AG04450 (cell line): ENCODE results near the gene TBX1. TPM values are rescaled to one million over a fixed set of nuclear protein-coding genes. Genes with fewer than 3 reads are reported as not detected.

Experiments
- CTCF ChIA-PET: fragments of 300-600, 350-600 bp; formaldehyde crosslinking; extraction: SDS; loops from one replicate; lab custom pipeline; 2022; ENCODE audit warnings: antibody characterized with exemption, inconsistent platforms; lab: Charles Lee
- POLR2A ChIA-PET: fragments of 350-600 bp; formaldehyde crosslinking; extraction: SDS; loops from one replicate; lab custom pipeline; 2021; ENCODE audit warnings: antibody characterized with exemption, inconsistent platforms; lab: Yijun Ruan, JAX
- DNase-seq: peaks from one replicate; pipeline ENCODE4 v3.0.0-alpha.2; 2011; ENCODE audit warnings: low read depth, low spot score
- H3K27ac ChIP-seq: one replicate; pipeline ENCODE4 v1.5.1; 2012; ENCODE audit warnings: low read depth, low read length, control low read depth
- H3K27me3 ChIP-seq: one replicate; pipeline ENCODE4 v1.6.0; 2012; ENCODE audit warnings: low read length; ENCODE audit not compliant: control insufficient read depth, insufficient read depth
- H3K4me3 ChIP-seq: 2 replicates; pipeline ENCODE4 v1.5.1; 2011; ENCODE audit warnings: mild to moderate bottlenecking, low read depth, low read length, control low read depth
- H3K9me3 ChIP-seq: 2 replicates; pipeline ENCODE4 v1.5.1; 2012; ENCODE audit warnings: low read length; ENCODE audit not compliant: control insufficient read depth, insufficient read depth
- CTCF ChIP-seq: IDR thresholded peaks from 2 replicates; pipeline ENCODE4 v1.5.1; 2011; ENCODE audit warnings: low read depth, low read length, control low read depth, inconsistent platforms
- polyA plus RNA-seq: library from polyadenylated mRNA; depleted of rRNA; stranded (reverse); fragments of >200 nt; gene quantifications from 2 replicates; pipeline ENCODE4 v1.2.3, GENCODE V29; 2011

Gene TBX1
- polyA plus RNA-seq, 1 experiment, result not detected

DNA sequence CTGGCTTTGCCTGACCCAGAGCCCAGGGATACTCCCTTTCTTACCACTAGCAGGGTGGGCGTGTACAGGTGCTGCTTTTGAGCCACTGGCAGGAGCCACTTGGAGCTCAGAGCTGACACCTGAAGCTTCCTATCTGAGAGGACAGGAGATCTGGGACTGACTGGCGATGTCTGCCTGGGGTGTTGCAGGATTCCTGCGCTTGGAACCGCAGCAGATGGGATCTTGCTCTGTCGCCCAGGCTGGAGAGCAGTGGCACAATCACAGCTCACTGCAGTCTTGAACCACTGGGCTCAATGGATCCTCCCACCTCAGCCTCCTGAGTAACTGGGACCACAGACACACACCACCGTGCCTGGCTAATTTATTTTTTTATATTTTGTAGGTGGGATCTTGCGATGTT lies 19.5 kb upstream of the TBX1 start:
- no peak overlapping the region for H3K4me3 ChIP-seq
- DNase-seq, result no peak
- TF ChIP-seq CTCF, result no peak
- ChIA-PET CTCF (no interaction called here), POLR2A (no interaction called here)
- peaks cover 5% of the 10 kb centered on the region for H3K27me3 ChIP-seq
- H3K9me3 ChIP-seq, result no peaks in the 10 kb centered on the region; the same call in 1 of the 2 replicates
- no peak overlapping the region for H3K27ac ChIP-seq

- Histone ChIP-seq H3K27ac (no peak overlapping the region), H3K9me3 (no peaks in the 10 kb centered on the region; the same call in 1 of the 2 replicates), H3K4me3 (no peak overlapping the region), H3K27me3 (peaks cover 5% of the 10 kb centered on the region)
- ChIA-PET CTCF (no interaction called here), POLR2A (interaction anchor here (0.8 kb wide), 1 partner anchor 11 kb away, joined by 3 read pairs; no protein-coding TSS in a partner anchor)
- no peak for DNase-seq
- no peak for TF ChIP-seq CTCF
Observed at GRCh38 chr22:19742160-19743066, 18.2 kb upstream of the TBX1 start.

GRCh38 chr22:19743081-19743480 lies 17.5 kb upstream of the TBX1 start:
- CTCF ChIA-PET, result interaction anchor here (0.8 kb wide), 1 partner anchor 31 kb away, joined by 3 read pairs; no protein-coding TSS in a partner anchor

DNA sequence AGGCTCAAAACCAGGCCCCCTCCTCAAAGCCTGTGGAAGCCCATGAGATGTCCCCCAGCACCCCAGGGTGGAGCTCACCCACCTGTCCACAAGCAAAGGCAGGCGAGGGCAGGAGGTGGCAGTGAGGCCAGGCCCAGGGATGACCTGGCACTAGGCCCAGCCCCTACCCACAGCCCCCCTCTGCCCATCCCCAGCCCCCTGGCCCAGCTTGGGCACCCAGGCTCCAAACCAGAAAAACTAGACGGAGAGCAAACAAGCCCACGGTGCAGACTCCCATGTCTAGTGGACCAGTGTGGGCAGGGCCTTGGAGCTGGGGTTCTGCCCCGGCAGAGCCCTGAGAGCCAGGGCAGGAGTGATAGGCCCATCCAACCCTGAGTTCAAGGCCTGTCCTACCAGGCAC lies 16.9 kb upstream of the TBX1 start:
- Histone ChIP-seq H3K9me3 (no peaks in the 10 kb centered on the region; the same call in 1 of the 2 replicates), H3K27me3 (peaks cover 8% of the 10 kb centered on the region), H3K4me3 (no peak overlapping the region), H3K27ac (no peak overlapping the region)
- no peak for DNase-seq
- ChIA-PET CTCF (interaction anchor here (0.8 kb wide), 1 partner anchor 30 kb away, joined by 3 read pairs; no protein-coding TSS in a partner anchor), POLR2A (no interaction called here)
- no peak for TF ChIP-seq CTCF

More at GRCh38 chr22:19743081-19743480, 17.5 kb upstream of the TBX1 start:
- no peak for DNase-seq
- H3K4me3 ChIP-seq, result no peak overlapping the region
- H3K9me3 ChIP-seq, result no peaks in the 10 kb centered on the region; the same call in 1 of the 2 replicates
- no peak overlapping the region for H3K27ac ChIP-seq
- TF ChIP-seq CTCF, result no peak
- peaks cover 5% of the 10 kb centered on the region for H3K27me3 ChIP-seq
- POLR2A ChIA-PET, result no interaction called here

DNA sequence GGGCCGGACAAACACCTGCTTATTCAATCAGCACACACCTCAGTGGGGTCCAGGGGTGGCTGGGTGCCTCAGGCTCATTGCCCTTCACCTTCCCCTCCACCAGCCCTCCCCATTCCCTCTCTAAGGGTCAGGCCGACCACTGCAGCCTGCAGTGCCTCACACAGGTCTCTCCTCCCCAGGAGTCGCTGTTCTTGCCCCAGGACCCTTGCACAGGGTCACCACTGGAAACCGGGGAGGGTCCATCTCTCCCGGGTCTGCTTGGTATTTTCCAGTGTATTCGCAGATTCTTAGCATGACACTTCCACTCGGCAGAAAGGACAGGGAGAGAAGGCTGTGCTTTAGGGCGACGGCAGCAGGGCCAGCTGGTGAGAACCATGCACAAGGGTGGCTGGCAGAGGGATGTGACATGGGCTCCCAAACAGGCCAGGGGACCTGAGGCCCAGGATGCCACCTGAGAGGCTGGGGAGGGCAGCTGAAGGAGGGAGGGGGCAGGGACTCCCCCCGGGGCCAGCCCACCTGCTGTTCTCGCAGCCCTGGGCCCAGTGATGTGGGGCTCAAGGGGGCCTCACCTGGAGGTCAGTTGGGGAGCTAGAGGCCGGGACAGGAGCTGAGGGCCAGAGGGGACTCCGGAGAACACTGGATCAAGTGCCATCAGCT lies 16.1 kb upstream of the TBX1 start:
- no peak overlapping the region for H3K4me3 ChIP-seq
- no peak overlapping the region for H3K27ac ChIP-seq
- H3K9me3 ChIP-seq, result no peaks in the 10 kb centered on the region; the same call in 1 of the 2 replicates
- CTCF ChIA-PET, result interaction anchor here (1.1 to 1.7 kb wide), 2 partner anchors 14 to 166 kb away, joined by 4 to 6 read pairs; no protein-coding TSS in a partner anchor
- TF ChIP-seq CTCF, result no peak
- no peak for DNase-seq
- peaks cover 8% of the 10 kb centered on the region for H3K27me3 ChIP-seq
- POLR2A ChIA-PET, result no interaction called here
